OCI-LY1 (cell line): ENCODE results near the gene FBRSL1.

ENCODE experiments used
- CTCF ChIP-seq: fragments of 200-600 bp; sonication (generic), shearing (Covaris generic); IDR thresholded peaks from 2 replicates; pipeline ENCODE4 v1.5.1; 2017; ENCODE audit warnings: mild to moderate bottlenecking, antibody characterized with exemption, low read length, moderate library complexity, mixed read lengths
- EZH2 ChIP-seq: fragments of 200-600 bp; sonication (generic), shearing (Covaris generic); IDR thresholded peaks from 2 replicates; pipeline ENCODE4 v1.8.0; 2017; ENCODE audit warnings: borderline replicate concordance, mixed run types, mild to moderate bottlenecking, antibody characterized with exemption, low read length, moderate library complexity, mixed read lengths

- peak; percentile 82 for TF ChIP-seq CTCF
- TF ChIP-seq EZH2, result no peak
Measured at GRCh38 chr12:132560614-132561426, 70.9 kb downstream of the FBRSL1 start.
